GM13977 (cell line): ENCODE results near the gene PCGF5.

Source experiments
- DNase-seq: peaks from one replicate; pipeline ENCODE4 v3.0.0; 2012; ENCODE audit warnings: low spot score
- CTCF ChIP-seq: IDR thresholded peaks from 2 replicates; pipeline ENCODE4 v1.5.1; 2012; ENCODE audit warnings: mild to moderate bottlenecking, control low read depth; ENCODE audit not compliant: insufficient read depth; ENCODE audit errors: extremely low read depth, missing control alignments
- in situ Hi-C: fragments of 300-500 bp; cut with MboI; formaldehyde crosslinking; loops from one replicate; pipeline ENCODE4 v1.12.0; 2022; ENCODE audit warnings: low sequenced_read_pairs, low pct_unique_long_range_greater_than_20kb, mixed read lengths, inconsistent platforms; ENCODE audit not compliant: unreplicated experiment

Gene PCGF5

GRCh38 chr10:91190388-91190870 is 30.0 kb upstream of the PCGF5 start:
- TF ChIP-seq CTCF: no peak
- no peak for DNase-seq
- in situ Hi-C loops: no loop called here

GRCh38 chr10:91190876-91191583 is 29.4 kb upstream of the PCGF5 start:
- no peak for DNase-seq
- no peak for TF ChIP-seq CTCF
- in situ Hi-C loops: no loop called here

GRCh38 chr10:91191584-91191919 is 28.9 kb upstream of the PCGF5 start:
- no peak for DNase-seq
- in situ Hi-C loops: no loop called here
- no peak for TF ChIP-seq CTCF

GRCh38 chr10:91194497-91195179 is 25.8 kb upstream of the PCGF5 start:
- no peak for DNase-seq
- in situ Hi-C loops: no loop called here
- no peak for TF ChIP-seq CTCF

GRCh38 chr10:91196268-91197048 is 24.0 kb upstream of the PCGF5 start:
- no peak for TF ChIP-seq CTCF
- in situ Hi-C loops: no loop called here
- DNase-seq: no peak

- in situ Hi-C loops: no loop called here
- DNase-seq: no peak
- TF ChIP-seq CTCF: no peak
Observed at GRCh38 chr10:91197127-91197526, 23.3 kb upstream of the PCGF5 start.
